Osteocyte (in vitro differentiated cells): Measurements from ENCODE around the gene SRC. TPM values are rescaled to one million over a fixed set of nuclear protein-coding genes. Genes with fewer than 3 reads are reported as not detected.

Experiments used
- DNase-seq: peaks from one replicate; pipeline ENCODE4 v3.0.0; 2021; ENCODE audit warnings: mixed read lengths; ENCODE audit not compliant: unreplicated experiment; ENCODE audit errors: extremely low spot score
- H3K27ac Mint-ChIP-seq: one replicate; pipeline ENCODE4 v1.8.0; 2021; ENCODE audit warnings: mild to moderate bottlenecking, mixed read lengths; ENCODE audit not compliant: unreplicated experiment
- H3K27me3 Mint-ChIP-seq: one replicate; pipeline ENCODE4 v1.8.0; 2021; ENCODE audit warnings: mixed read lengths; ENCODE audit not compliant: unreplicated experiment
- H3K36me3 Mint-ChIP-seq: one replicate; pipeline ENCODE4 v1.8.0; 2021; ENCODE audit warnings: mixed read lengths; ENCODE audit not compliant: unreplicated experiment
- H3K4me1 Mint-ChIP-seq: one replicate; pipeline ENCODE4 v1.8.0; 2021; ENCODE audit warnings: mixed read lengths; ENCODE audit not compliant: unreplicated experiment
- H3K4me3 Mint-ChIP-seq: one replicate; pipeline ENCODE4 v1.8.0; 2021; ENCODE audit warnings: mild to moderate bottlenecking, moderate library complexity, mixed read lengths; ENCODE audit not compliant: unreplicated experiment
- H3K9me3 Mint-ChIP-seq: one replicate; pipeline ENCODE4 v1.8.0; 2021; ENCODE audit warnings: mixed read lengths; ENCODE audit not compliant: unreplicated experiment
- CTCF ChIP-seq: fragments of 200-600 bp; sonication (generic); IDR thresholded peaks from 2 replicates; pipeline ENCODE4 v1.5.0; 2021; ENCODE audit warnings: antibody characterized with exemption, mild to moderate bottlenecking, moderate library complexity
- total RNA-seq: library from RNA; stranded (reverse); gene quantifications from 2 replicates; pipeline ENCODE4 v1.2.1, GENCODE V29; 2021

The SRC gene
- total RNA-seq, 1 donor from 2014 or later, result 32.5 TPM

- Mint-ChIP-seq H3K36me3 (peaks cover 2% of the 10 kb centered on the region), H3K27me3 (no peaks in the 10 kb centered on the region), H3K4me1 (peaks cover 31% of the 10 kb centered on the region), H3K9me3 (no peaks in the 10 kb centered on the region), H3K27ac (peak overlapping the region; percentile 34), H3K4me3 (no peak overlapping the region)
- DNase-seq, result no peak
- TF ChIP-seq CTCF, result no peak
Measured at GRCh38 chr20:37358366-37359150, 12.6 kb downstream of the SRC start.

- Mint-ChIP-seq H3K9me3 (no peaks in the 10 kb centered on the region), H3K4me3 (no peak overlapping the region), H3K27me3 (no peaks in the 10 kb centered on the region), H3K36me3 (peaks cover 2% of the 10 kb centered on the region), H3K27ac (no peak overlapping the region), H3K4me1 (peaks cover 31% of the 10 kb centered on the region)
- no peak for TF ChIP-seq CTCF
- no peak for DNase-seq
Measured at GRCh38 chr20:37359331-37359730, 13.4 kb downstream of the SRC start.

GRCh38 chr20:37359836-37360235, 13.9 kb downstream of the SRC start:
- peaks cover 29% of the 10 kb centered on the region for H3K4me1 Mint-ChIP-seq
- H3K27ac Mint-ChIP-seq, result no peak overlapping the region

GRCh38 chr20:37360391-37361115, 14.6 kb downstream of the SRC start:
- H3K9me3 Mint-ChIP-seq, result no peaks in the 10 kb centered on the region
- no peak for TF ChIP-seq CTCF
- H3K4me3 Mint-ChIP-seq, result no peak overlapping the region
- peaks cover 25% of the 10 kb centered on the region for H3K4me1 Mint-ChIP-seq
- no peaks in the 10 kb centered on the region for H3K27me3 Mint-ChIP-seq
- peaks cover 6% of the 10 kb centered on the region for H3K36me3 Mint-ChIP-seq
- no peak overlapping the region for H3K27ac Mint-ChIP-seq
- no peak for DNase-seq

More at GRCh38 chr20:37359836-37360235, 13.9 kb downstream of the SRC start:
- H3K36me3 Mint-ChIP-seq, result peaks cover 2% of the 10 kb centered on the region
- TF ChIP-seq CTCF, result no peak
- H3K4me3 Mint-ChIP-seq, result no peak overlapping the region
- no peaks in the 10 kb centered on the region for H3K27me3 Mint-ChIP-seq
- no peaks in the 10 kb centered on the region for H3K9me3 Mint-ChIP-seq
- no peak for DNase-seq

GRCh38 chr20:37361336-37361735, 15.4 kb downstream of the SRC start:
- H3K27me3 Mint-ChIP-seq, result no peaks in the 10 kb centered on the region
- no peak overlapping the region for H3K27ac Mint-ChIP-seq
- H3K9me3 Mint-ChIP-seq, result no peaks in the 10 kb centered on the region
- TF ChIP-seq CTCF, result no peak
- peaks cover 18% of the 10 kb centered on the region for H3K4me1 Mint-ChIP-seq
- peaks cover 13% of the 10 kb centered on the region for H3K36me3 Mint-ChIP-seq
- no peak overlapping the region for H3K4me3 Mint-ChIP-seq
- DNase-seq, result no peak
